Activated naive CD4-positive, alpha-beta T cell treated with anti-CD3 and anti-CD28 coated beads for 36 hours (primary cell): ENCODE measurements around the gene DPH3. TPM values are rescaled to one million over a fixed set of nuclear protein-coding genes. Genes with fewer than 3 reads are reported as not detected.
"Not testable (repeated sequence)": the region's sequence is repeated elsewhere in the genome, so short reads cannot be mapped to it uniquely, and the experiment has no call there.

Experiments
- CTCF ChIA-PET: fragments of 350-600 bp; sonication (Branson Sonifier 250); formaldehyde crosslinking; loops from one replicate; lab custom pipeline; 2021; ENCODE audit warnings: antibody characterized with exemption; lab: Charles Lee
- DNase-seq: peaks from one replicate; pipeline ENCODE4 v3.0.0-alpha.2; 2020
- H3K27ac Mint-ChIP-seq: one replicate; pipeline ENCODE4 v1.8.0; 2021; ENCODE audit warnings: mild to moderate bottlenecking, mixed read lengths
- H3K27me3 Mint-ChIP-seq: one replicate; pipeline ENCODE4 v1.8.0; 2021; ENCODE audit warnings: low read depth, mixed read lengths
- H3K36me3 Mint-ChIP-seq: one replicate; pipeline ENCODE4 v1.8.0; 2021; ENCODE audit warnings: low read depth, mixed read lengths
- H3K4me1 Mint-ChIP-seq: one replicate; pipeline ENCODE4 v1.8.0; 2021; ENCODE audit warnings: low read depth, mixed read lengths
- H3K4me3 Mint-ChIP-seq: one replicate; pipeline ENCODE4 v1.8.0; 2021; ENCODE audit warnings: mild to moderate bottlenecking, moderate library complexity, mixed read lengths
- H3K9me3 Mint-ChIP-seq: one replicate; pipeline ENCODE4 v1.8.0; 2021; ENCODE audit warnings: mixed read lengths
- intact Hi-C: fragments of 100-400 bp; cut with micrococcal nuclease; formaldehyde crosslinking; loops from one replicate; pipeline ENCODE4 v1.15.1; 2023
- total RNA-seq, 2 experiments: library from RNA; stranded (reverse); gene quantifications; one replicate each; pipeline ENCODE4 v1.2.3, GENCODE V29; 2021

DPH3 gene
- total RNA-seq: 10 to 100 TPM; 16.1 to 17.0 TPM

DNA sequence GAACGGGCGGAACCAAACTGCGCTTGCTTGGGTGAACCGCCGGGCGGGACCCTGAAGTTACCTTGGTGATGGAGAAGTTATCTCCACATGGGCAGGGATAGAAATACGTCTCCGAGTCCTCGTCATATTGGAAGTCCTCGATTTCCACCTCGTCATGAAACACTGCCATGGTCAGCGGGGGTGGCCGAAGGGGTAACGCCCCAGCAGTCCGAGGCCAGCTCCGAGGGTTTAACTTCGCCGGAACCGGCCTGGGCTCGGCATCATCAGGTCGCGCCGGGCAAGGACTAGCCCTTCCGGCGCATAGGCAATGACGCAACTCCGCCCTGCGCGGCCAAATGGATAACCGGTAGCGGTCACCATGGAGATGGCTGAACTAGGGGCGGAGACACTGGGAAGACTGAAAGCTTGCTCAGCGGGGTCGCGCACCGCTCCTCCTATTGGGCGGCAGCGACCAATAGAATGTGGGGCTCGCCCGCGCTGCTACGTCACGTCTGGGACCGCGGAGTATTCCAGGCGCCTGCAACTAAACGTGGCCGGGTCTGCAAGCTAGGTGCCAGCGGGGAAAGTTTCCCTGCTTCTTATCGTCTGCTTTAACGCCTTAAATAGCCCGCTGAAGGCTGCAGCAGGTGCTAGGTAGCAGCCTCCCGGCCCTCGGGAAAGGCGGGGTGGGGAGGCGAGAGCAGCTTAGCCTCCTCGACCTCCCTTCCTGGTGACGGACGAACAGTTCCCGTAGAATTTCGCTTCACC is at the start of gene DPH3, which contains the start of gene OXNAD1:
Gene DPH3 (minus strand): TSS at position 236 of the 747 bp plus-strand sequence. CDS start 67 bp downstream, at position 169.
Gene OXNAD1 (plus strand): TSS at position 505 of the 747 bp plus-strand sequence. CDS start 5,741 bp downstream, outside the sequence.
- Mint-ChIP-seq H3K4me3 (peak within 1 kb of the TSS; percentile 96), H3K27ac (peak within 1 kb of the TSS; percentile 94), H3K36me3 (peaks cover 3% of the 10 kb centered on the region), H3K27me3 (no peaks in the 10 kb centered on the region), H3K9me3 (no peaks in the 10 kb centered on the region), H3K4me1 (peaks cover 31% of the 10 kb centered on the region)
- CTCF ChIA-PET: interaction anchor here (0.8 to 7.3 kb wide), 11 partner anchors 17 to 287 kb away, joined by 3 to 38 read pairs (median 4); no protein-coding TSS in a partner anchor
- intact Hi-C loops: loop anchor here (1.0 to 2.0 kb wide), 8 partner anchors 21 to 664 kb away; partner anchors contain the start of genes BTD and HACL1
- DNase-seq: peak; percentile 100

DNA sequence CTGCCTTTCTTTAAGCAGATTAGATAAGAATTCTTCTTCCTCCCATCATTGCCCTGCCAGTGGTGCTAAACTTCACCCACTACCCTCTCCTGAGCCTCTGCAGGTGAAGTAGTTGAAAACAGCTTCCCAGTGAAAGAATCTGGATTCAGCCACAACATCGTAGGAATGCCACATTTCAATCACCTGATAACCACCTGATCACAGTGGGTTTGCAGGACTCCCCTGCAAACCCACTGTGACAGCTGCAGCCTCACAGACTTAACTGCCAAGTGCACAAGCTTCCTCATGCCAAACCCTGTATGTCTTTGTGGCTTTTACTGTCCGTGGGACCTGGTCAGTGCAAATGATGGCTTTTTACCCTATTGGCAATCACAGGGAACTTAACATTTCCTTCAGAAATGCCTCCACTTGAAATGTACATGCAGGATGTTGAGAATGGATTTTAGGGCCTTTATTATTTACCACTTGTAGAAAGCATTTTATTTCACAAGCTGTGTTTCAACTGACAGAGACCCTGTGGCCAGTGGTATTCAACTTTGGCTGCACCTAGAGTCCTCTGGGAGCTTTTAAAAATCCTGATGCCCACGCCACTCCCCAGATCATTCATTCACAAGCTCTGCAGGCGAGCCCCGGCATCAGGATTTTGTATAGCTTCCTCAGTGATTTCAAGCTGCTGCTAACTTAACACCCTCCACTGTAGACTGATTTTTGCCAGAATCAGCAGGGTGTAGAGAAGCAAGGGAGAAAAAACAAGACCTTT is 49.3 kb upstream of the DPH3 start:
- Mint-ChIP-seq H3K4me3 (no peak overlapping the region), H3K36me3 (peaks cover 70% of the 10 kb centered on the region), H3K9me3 (no peaks in the 10 kb centered on the region), H3K27ac (peak overlapping the region; percentile 95), H3K4me1 (peaks cover 94% of the 10 kb centered on the region), H3K27me3 (no peaks in the 10 kb centered on the region)
- DNase-seq: no peak
- CTCF ChIA-PET: interaction anchor here (1.0 to 14.3 kb wide), 4 partner anchors 11 to 47 kb away, joined by 3 to 222 read pairs (median 8); no protein-coding TSS in a partner anchor
- intact Hi-C loops: no loop called here

DNA sequence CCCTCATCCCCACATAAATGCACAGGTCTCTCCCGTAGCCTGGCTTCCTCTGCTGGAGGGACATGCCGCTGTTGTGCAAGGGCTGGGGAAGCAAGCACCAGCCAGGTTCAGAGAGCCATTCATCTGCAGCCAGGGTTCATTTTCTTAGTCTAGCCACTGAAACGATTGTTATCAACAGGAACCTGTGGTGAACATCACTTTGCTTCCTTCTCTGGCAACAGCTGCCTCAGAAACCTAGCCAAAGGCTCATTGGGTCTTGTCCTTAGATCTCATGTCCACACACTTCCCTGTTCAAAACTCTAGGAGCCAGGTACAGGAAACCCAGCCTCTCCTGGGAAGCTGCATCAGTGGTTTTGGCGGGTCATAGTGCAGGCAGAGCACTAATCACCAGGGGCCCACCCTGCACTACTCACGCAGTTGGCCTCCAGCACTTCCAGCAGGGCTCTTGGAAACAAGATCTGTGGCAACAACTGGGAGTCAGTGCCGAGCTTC is 47.3 kb upstream of the DPH3 start:
- Mint-ChIP-seq H3K36me3 (peaks cover 65% of the 10 kb centered on the region), H3K9me3 (no peaks in the 10 kb centered on the region), H3K27me3 (no peaks in the 10 kb centered on the region), H3K27ac (peak overlapping the region; percentile 91), H3K4me3 (peak overlapping the region; percentile 20), H3K4me1 (peaks cover 91% of the 10 kb centered on the region)
- CTCF ChIA-PET: interaction anchor here (0.5 to 14.3 kb wide), 4 partner anchors 11 to 44 kb away, joined by 3 to 222 read pairs (median 4); no protein-coding TSS in a partner anchor
- peak; percentile 62 for DNase-seq
- intact Hi-C loops: no loop called here

DNA sequence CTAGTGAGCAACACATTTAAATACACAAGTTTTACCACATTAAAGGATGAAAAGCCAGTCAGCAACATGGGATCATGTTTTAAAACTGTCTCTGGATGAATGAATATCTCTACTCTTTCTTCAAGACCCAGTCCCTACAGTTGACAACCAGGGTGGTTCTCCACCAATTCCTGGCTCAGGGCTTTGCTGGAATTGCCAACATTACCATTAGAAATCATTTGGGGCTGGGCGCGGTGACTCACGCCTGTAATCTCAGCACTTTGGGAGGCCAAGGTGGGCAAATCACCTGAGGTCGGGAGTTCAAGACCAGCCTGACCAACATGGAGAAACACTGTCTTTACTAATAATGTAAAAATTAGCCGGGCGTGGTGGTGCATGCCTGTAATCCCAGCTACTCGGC is 45.7 kb upstream of the DPH3 start:
- intact Hi-C loops, H3K9me3 Mint-ChIP-seq, DNase-seq, H3K4me3 Mint-ChIP-seq, H3K27me3 Mint-ChIP-seq: not testable (repeated sequence)
- Mint-ChIP-seq H3K27ac (peak overlapping the region; percentile 92), H3K4me1 (peaks cover 91% of the 10 kb centered on the region), H3K36me3 (peaks cover 58% of the 10 kb centered on the region)
- CTCF ChIA-PET: interaction anchor here (1.3 to 14.3 kb wide), 2 partner anchors 9 to 18 kb away, joined by 3 to 222 read pairs; no protein-coding TSS in a partner anchor

DNA sequence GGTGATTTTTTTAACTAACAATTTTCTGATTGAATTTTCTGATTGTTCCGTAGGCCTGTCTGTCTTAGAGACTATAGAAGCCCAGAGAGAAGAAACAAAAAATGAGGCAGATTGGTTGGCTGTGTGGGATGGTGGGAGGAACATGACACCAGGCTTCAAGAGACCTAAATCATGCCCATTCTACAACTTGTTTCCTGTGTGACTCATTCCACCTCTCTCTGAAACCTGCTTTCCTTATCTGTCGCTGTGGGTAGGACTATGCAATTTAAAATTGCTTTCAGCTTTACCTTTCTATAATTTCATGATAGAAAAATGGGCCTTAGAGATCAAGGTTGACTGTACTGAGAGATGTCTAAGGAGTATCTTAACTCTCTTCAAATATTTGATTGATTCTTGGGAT is 44.8 kb upstream of the DPH3 start:
- no peaks in the 10 kb centered on the region for H3K9me3 Mint-ChIP-seq
- H3K4me1 Mint-ChIP-seq: peaks cover 91% of the 10 kb centered on the region
- intact Hi-C loops: loop anchor here (1.0 to 5.0 kb wide), 10 partner anchors 8 to 713 kb away; no protein-coding TSS in a partner anchor
- peak overlapping the region; percentile 22 for H3K4me3 Mint-ChIP-seq
- peak overlapping the region; percentile 92 for H3K27ac Mint-ChIP-seq
- CTCF ChIA-PET: interaction anchor here (0.6 to 1.2 kb wide), 4 partner anchors 10 to 220 kb away, joined by 3 to 4 read pairs (median 3); no protein-coding TSS in a partner anchor
- H3K27me3 Mint-ChIP-seq: no peaks in the 10 kb centered on the region
- peaks cover 58% of the 10 kb centered on the region for H3K36me3 Mint-ChIP-seq
- DNase-seq: peak; percentile 76

DNA sequence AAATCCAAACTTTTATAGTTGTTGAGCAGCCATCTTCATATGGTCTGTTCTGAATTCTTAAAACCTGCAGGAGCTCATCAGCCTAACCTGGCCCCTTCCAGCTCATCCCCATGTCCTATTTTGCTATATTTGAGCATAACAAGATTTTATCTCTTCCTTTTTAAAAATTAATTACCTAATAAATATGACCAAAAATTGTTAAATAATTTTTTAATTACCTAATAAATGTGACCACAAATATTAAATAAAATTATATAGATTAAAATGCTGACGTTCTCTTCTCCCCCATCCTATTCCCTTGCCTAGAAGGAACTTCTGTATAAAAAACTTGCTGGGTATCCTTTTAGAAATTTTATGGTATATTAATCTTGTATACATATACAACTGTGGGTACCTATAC is 44.0 kb upstream of the DPH3 start:
- DNase-seq: no peak
- Mint-ChIP-seq H3K36me3 (peaks cover 58% of the 10 kb centered on the region), H3K4me3 (no peak overlapping the region), H3K27me3 (no peaks in the 10 kb centered on the region), H3K4me1 (peaks cover 90% of the 10 kb centered on the region), H3K9me3 (no peaks in the 10 kb centered on the region), H3K27ac (peak overlapping the region; percentile 92)
- CTCF ChIA-PET: interaction anchor here (1.2 to 8.9 kb wide), 4 partner anchors 10 to 20 kb away, joined by 3 to 109 read pairs (median 26); no protein-coding TSS in a partner anchor
- intact Hi-C loops: loop anchor here (1.0 to 5.0 kb wide), 10 partner anchors 7 to 714 kb away; no protein-coding TSS in a partner anchor

DNA sequence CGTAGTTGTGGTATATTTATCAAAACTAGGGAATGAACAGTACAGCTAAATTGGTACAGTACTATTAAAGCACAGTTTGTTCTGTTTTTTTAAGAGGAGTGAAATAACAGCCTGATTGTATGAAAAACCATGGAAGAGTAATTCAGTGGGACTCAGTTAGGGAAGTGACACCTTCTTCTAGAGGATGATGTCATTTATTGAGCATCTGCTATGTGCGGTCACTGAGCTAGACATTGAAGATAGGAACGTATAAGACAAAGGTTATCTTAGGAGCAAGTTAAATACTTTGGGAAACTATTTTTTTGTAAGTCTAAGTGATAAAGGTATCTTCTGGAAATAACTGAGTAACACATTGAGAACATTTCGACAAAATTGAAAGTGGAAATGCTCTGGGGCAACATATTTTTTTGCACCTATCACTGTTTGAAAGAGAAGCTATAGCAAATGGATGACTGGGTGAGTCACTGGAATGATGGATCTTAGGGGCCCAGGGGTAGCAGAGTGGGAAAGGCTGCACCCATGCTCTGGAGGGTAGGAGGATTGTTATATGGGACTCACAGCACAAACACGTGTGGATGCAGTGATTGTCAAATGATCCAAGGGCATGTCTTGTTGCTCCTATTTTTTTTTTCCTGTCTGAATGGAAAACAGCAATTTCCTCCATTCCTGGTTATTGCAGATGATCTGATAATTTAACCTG is 43.2 kb upstream of the DPH3 start:
- Mint-ChIP-seq H3K4me1 (peaks cover 89% of the 10 kb centered on the region), H3K9me3 (no peaks in the 10 kb centered on the region), H3K4me3 (peak overlapping the region; percentile 41), H3K27ac (peak overlapping the region; percentile 87), H3K27me3 (no peaks in the 10 kb centered on the region), H3K36me3 (peaks cover 59% of the 10 kb centered on the region)
- CTCF ChIA-PET: interaction anchor here (1.4 to 8.9 kb wide), 3 partner anchors 11 to 19 kb away, joined by 9 to 109 read pairs (median 42); no protein-coding TSS in a partner anchor
- intact Hi-C loops: loop anchor here (5.0 kb wide), 4 partner anchors 534 to 714 kb away; no protein-coding TSS in a partner anchor
- DNase-seq: peak; percentile 67

DNA sequence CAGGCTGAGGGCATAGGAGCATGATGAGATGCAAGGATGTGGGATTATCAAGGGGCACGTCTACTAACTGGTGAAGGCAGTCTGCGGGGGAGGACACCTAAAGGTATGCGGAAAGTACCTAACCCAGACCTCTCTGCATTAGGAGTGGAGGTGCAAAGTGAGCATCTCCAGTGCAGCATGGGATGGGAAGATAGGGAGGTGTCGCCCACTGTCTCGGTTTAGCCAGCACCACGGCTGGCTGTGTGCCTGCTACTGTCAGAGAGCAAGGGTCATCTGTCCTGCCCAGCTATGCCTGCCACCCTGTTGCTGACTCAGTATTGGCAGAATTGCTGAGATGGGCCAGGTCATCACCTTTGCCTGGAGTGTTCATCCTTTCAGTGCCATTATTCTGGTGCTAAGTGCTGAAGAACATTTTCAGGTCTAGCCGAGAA is 40.4 kb upstream of the DPH3 start:
- Mint-ChIP-seq H3K9me3 (no peaks in the 10 kb centered on the region), H3K27ac (peak overlapping the region; percentile 97), H3K4me3 (peak overlapping the region; percentile 44), H3K36me3 (peaks cover 57% of the 10 kb centered on the region), H3K27me3 (no peaks in the 10 kb centered on the region), H3K4me1 (peaks cover 94% of the 10 kb centered on the region)
- CTCF ChIA-PET: interaction anchor here (0.9 to 8.9 kb wide), 3 partner anchors 12 to 16 kb away, joined by 3 to 109 read pairs (median 42); no protein-coding TSS in a partner anchor
- intact Hi-C loops: loop anchor here (1.0 to 5.0 kb wide), 6 partner anchors 14 to 717 kb away; no protein-coding TSS in a partner anchor
- DNase-seq: peak; percentile 80

DNA sequence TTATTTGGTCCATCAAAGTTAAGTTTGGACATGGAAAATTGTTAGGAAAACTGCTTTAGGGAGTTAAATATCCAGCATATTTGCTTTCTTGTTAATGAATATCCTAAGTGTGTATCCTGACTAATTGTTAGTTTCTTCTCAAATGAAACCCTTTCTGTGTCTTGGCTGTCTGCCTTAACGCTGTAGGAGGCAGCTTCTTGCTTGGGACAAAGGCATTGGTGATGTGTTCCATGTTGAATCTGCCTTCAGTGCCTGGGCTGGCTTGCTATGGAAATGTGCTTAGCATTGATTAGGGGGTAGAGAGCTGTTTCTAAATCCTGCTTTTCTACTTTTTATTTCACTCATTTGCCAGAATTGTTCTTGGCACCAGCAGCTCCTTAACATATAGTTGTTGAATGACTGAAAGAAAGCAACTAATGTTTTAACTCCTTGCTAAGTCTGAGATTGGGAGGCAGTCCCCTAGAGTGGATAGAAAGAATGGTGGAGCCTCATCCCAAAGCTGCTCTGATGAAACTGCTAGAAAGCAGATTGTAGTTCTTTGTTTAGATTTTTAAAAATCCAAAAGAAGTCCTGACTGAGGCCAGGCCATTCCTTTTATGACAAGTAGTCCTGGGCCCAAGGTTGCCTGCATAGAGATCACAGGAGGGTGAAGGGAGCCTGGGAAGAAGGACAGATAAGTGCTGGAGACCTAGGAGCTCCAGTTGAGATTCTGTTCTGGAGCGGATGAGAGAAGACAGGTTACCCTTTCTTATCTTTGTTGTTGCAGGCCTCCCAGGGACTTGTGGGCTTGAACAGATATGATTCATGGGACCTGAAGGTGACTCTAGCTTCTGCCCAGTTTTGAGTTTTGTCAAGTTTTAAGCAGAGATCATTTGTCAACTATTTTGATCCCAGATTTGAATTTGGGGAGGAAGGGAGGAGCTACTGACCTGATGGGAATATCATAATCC is 39.6 kb upstream of the DPH3 start:
- Mint-ChIP-seq H3K27me3 (no peaks in the 10 kb centered on the region), H3K36me3 (peaks cover 54% of the 10 kb centered on the region), H3K4me3 (peak overlapping the region; percentile 44), H3K4me1 (peaks cover 94% of the 10 kb centered on the region), H3K27ac (peak overlapping the region; percentile 97), H3K9me3 (no peaks in the 10 kb centered on the region)
- intact Hi-C loops: loop anchor here (1.0 to 5.0 kb wide), 6 partner anchors 14 to 718 kb away; no protein-coding TSS in a partner anchor
- peak; percentile 47 for DNase-seq
- CTCF ChIA-PET: interaction anchor here (0.8 to 8.9 kb wide), 5 partner anchors 11 to 212 kb away, joined by 3 to 109 read pairs (median 7); no protein-coding TSS in a partner anchor

DNA sequence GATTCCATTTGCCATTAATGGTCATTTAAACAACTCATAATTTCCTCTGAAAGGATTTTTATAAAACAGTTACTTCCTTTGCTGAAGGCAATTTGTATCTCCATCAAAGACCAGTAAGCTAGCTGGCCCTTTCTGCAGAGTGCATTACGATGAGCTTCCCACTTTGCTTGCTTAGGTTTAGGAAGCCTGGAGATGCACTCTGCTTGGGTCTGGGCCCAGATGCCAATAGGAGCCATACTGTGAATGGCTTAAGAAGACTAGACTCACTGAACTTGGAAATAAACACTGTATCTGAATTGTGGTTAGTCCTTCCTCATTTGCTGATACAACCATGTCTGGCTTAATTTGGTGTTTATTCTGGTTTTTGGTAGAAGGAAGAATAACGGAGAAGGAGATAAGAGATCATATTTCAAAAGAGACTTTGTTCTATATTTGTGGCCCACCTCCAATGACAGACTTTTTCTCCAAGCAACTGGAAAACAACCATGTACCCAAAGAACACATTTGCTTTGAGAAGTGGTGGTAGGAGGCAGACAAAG is 38.4 kb upstream of the DPH3 start:
- Mint-ChIP-seq H3K4me3 (peak overlapping the region; percentile 41), H3K27me3 (no peaks in the 10 kb centered on the region), H3K4me1 (peaks cover 96% of the 10 kb centered on the region), H3K9me3 (no peaks in the 10 kb centered on the region), H3K36me3 (peaks cover 53% of the 10 kb centered on the region), H3K27ac (peak overlapping the region; percentile 94)
- no peak for DNase-seq
- intact Hi-C loops: no loop called here
- CTCF ChIA-PET: interaction anchor here (1.3 to 8.9 kb wide), 3 partner anchors 10 to 213 kb away, joined by 3 to 109 read pairs (median 5); no protein-coding TSS in a partner anchor
